Activated CD8-positive, alpha-beta memory T cell treated with anti-CD3 and anti-CD28 coated beads for 1 hour (primary cell): Measurements from ENCODE around the gene FAM161A.
"Not testable (repeated sequence)": the region's sequence is repeated elsewhere in the genome, so short reads cannot be mapped to it uniquely, and the experiment has no call there.

Experiments
- DNase-seq, 2 donors: peaks; one replicate each; pipeline ENCODE4 v3.0.0-alpha.2; 2020; ENCODE audit warnings: low read depth in 1 of 2; ENCODE audit errors: extremely low read depth in 1 of 2

The FAM161A gene

GRCh38 chr2:61853847-61854563, at the start of gene FAM161A:
FAM161A (minus strand) TSS chr2:61854060; CDS start chr2:61854041, 19 bp downstream.
- DNase-seq = peak; percentile 36 to 64

- DNase-seq = no peak
These were observed 46.4 kb upstream of the FAM161A start for GRCh38 chr2:61900281-61900680.

- no peak for DNase-seq
These were observed 45.0 kb upstream of the FAM161A start for GRCh38 chr2:61898810-61899209.

- peak; percentile 69 to 91 for DNase-seq
These were observed 34.6 kb upstream of the FAM161A start, which contains the start of gene CCT4 for GRCh38 chr2:61888267-61889055. CCT4 (minus strand) TSS chr2:61888656; CDS start chr2:61888507, 149 bp downstream.

GRCh38 chr2:61887717-61888266, 33.9 kb upstream of the FAM161A start:
- DNase-seq = no peak

GRCh38 chr2:61885896-61886603, 32.2 kb upstream of the FAM161A start:
- DNase-seq = no peak

GRCh38 chr2:61882850-61883249, 29.0 kb upstream of the FAM161A start:
- no peak for DNase-seq

- DNase-seq = not testable (repeated sequence)
These were observed 25.5 kb upstream of the FAM161A start for GRCh38 chr2:61879351-61879750.

GRCh38 chr2:61878761-61879160, 24.9 kb upstream of the FAM161A start:
- DNase-seq = no peak

- no peak for DNase-seq
These were observed 23.8 kb upstream of the FAM161A start for GRCh38 chr2:61877571-61878245.

- DNase-seq = no peak
These were observed 22.5 kb upstream of the FAM161A start for GRCh38 chr2:61876400-61876799.

GRCh38 chr2:61866482-61867089, 12.7 kb upstream of the FAM161A start:
- not testable (repeated sequence) for DNase-seq

- DNase-seq = no peak
These were observed 8.2 kb upstream of the FAM161A start for GRCh38 chr2:61862085-61862484.

GRCh38 chr2:61857224-61857623, 3.4 kb upstream of the FAM161A start:
- no peak for DNase-seq

- no peak for DNase-seq
These were observed 1.4 kb upstream of the FAM161A start for GRCh38 chr2:61855318-61855613.

GRCh38 chr2:61854564-61855317, 881 bp upstream of the FAM161A start:
- DNase-seq = peak; percentile 69 to 81

GRCh38 chr2:61853086-61853846, 594 bp downstream of the FAM161A start:
- no peak for DNase-seq

GRCh38 chr2:61851270-61851669, 2.6 kb downstream of the FAM161A start:
- DNase-seq = not testable (repeated sequence)

GRCh38 chr2:61845320-61845719, 8.5 kb downstream of the FAM161A start:
- DNase-seq = no peak
